ENCODE results near the gene METTL16. TPM values are rescaled to one million over a fixed set of nuclear protein-coding genes. Genes with fewer than 3 reads are reported as not detected.

METTL16 gene
- total and polyA plus RNA-seq, 2 experiments from 2014 or later = 14.7 to 19.3 TPM

- H3K4me1 ChIP-seq (ENCODE audit: insufficient read depth) = peaks cover 3% of the 10 kb centered on the region
- H3K4me2 ChIP-seq = no peak overlapping the region
- no peak overlapping the region for H3K27ac ChIP-seq
- 89% methylated on average over 8 of the region's 8 CpGs for WGBS (ENCODE audit: low lambda C conversion rate, missing lambda C conversion rate)
- no peaks in the 10 kb centered on the region for H3K9me3 ChIP-seq (ENCODE audit: low read depth)
- no peaks in the 10 kb centered on the region for H3K36me3 ChIP-seq (replicated peaks; ENCODE audit: insufficient read depth, low read depth)
- H2AFZ ChIP-seq = no peak overlapping the region
- H3K27me3 ChIP-seq = no peaks in the 10 kb centered on the region
- H4K20me1 ChIP-seq (ENCODE audit: insufficient read depth, poor library complexity, severe bottlenecking) = no peaks in the 10 kb centered on the region
- TF ChIP-seq CTCF (IDR thresholded peaks at IDR 0.05; ENCODE audit: poor library complexity) = no peak
- no peak for TF ChIP-seq EZH2 (IDR thresholded peaks at IDR 0.05; ENCODE audit: borderline replicate concordance)
- no peak for TF ChIP-seq EZH2phosphoT487 (IDR thresholded peaks at IDR 0.05; ENCODE audit: low read depth, severe bottlenecking, unreplicated experiment)
- no peaks in the 10 kb centered on the region for H3K9me2 ChIP-seq (replicated peaks; ENCODE audit: insufficient read depth)
- peaks cover 62% of the 10 kb centered on the region for H3K79me2 ChIP-seq
- DNase-seq (ENCODE audit: low spot score) = no peak
- no peak overlapping the region for H3K4me3 ChIP-seq
These were observed 26.8 kb downstream of the METTL16 start for GRCh38 chr17:2484876-2485275.

GRCh38 chr17:2483084-2483483 is 28.6 kb downstream of the METTL16 start:
- Histone ChIP-seq H3K79me2 (peaks cover 55% of the 10 kb centered on the region), H4K20me1 (ENCODE audit: insufficient read depth, poor library complexity, severe bottlenecking) (no peaks in the 10 kb centered on the region), H3K27me3 (no peaks in the 10 kb centered on the region)

GRCh38 chr17:2482218-2482617 is 29.5 kb downstream of the METTL16 start:
- WGBS (ENCODE audit: low lambda C conversion rate, missing lambda C conversion rate) = 82% methylated on average over 7 of the region's 7 CpGs
- peaks cover 4% of the 10 kb centered on the region for H3K36me3 ChIP-seq (replicated peaks; ENCODE audit: insufficient read depth, low read depth)
- no peak overlapping the region for H3K4me3 ChIP-seq
- peaks cover 49% of the 10 kb centered on the region for H3K79me2 ChIP-seq
- no peaks in the 10 kb centered on the region for H3K9me3 ChIP-seq (ENCODE audit: low read depth)
- H3K4me1 ChIP-seq (ENCODE audit: insufficient read depth) = peaks cover 3% of the 10 kb centered on the region
- H4K20me1 ChIP-seq (ENCODE audit: insufficient read depth, poor library complexity, severe bottlenecking) = no peaks in the 10 kb centered on the region
- TF ChIP-seq EZH2phosphoT487 (IDR thresholded peaks at IDR 0.05; ENCODE audit: low read depth, severe bottlenecking, unreplicated experiment) (no peak), EZH2 (IDR thresholded peaks at IDR 0.05; ENCODE audit: borderline replicate concordance) (no peak), CTCF (IDR thresholded peaks at IDR 0.05; ENCODE audit: poor library complexity) (no peak)
- no peaks in the 10 kb centered on the region for H3K27me3 ChIP-seq
- H3K27ac ChIP-seq = no peak overlapping the region
- DNase-seq (ENCODE audit: low spot score) = no peak
- no peaks in the 10 kb centered on the region for H3K9me2 ChIP-seq (replicated peaks; ENCODE audit: insufficient read depth)
- no peak overlapping the region for H2AFZ ChIP-seq
- no peak overlapping the region for H3K4me2 ChIP-seq

More at GRCh38 chr17:2483084-2483483, 28.6 kb downstream of the METTL16 start:
- TF ChIP-seq EZH2phosphoT487 (IDR thresholded peaks at IDR 0.05; ENCODE audit: low read depth, severe bottlenecking, unreplicated experiment) = no peak
- no peak for TF ChIP-seq EZH2 (IDR thresholded peaks at IDR 0.05; ENCODE audit: borderline replicate concordance)
- TF ChIP-seq CTCF (IDR thresholded peaks at IDR 0.05; ENCODE audit: poor library complexity) = no peak
- H3K4me1 ChIP-seq (ENCODE audit: insufficient read depth) = peaks cover 3% of the 10 kb centered on the region
- no peak overlapping the region for H3K4me3 ChIP-seq
- H3K27ac ChIP-seq = no peak overlapping the region
- no peak overlapping the region for H3K4me2 ChIP-seq
- H2AFZ ChIP-seq = no peak overlapping the region
- WGBS (ENCODE audit: low lambda C conversion rate, missing lambda C conversion rate) = 76% methylated on average over 1 of the region's 1 CpG
- no peaks in the 10 kb centered on the region for H3K36me3 ChIP-seq (replicated peaks; ENCODE audit: insufficient read depth, low read depth)
- DNase-seq (ENCODE audit: low spot score) = no peak
- no peaks in the 10 kb centered on the region for H3K9me2 ChIP-seq (replicated peaks; ENCODE audit: insufficient read depth)
- H3K9me3 ChIP-seq (ENCODE audit: low read depth) = no peaks in the 10 kb centered on the region

- H3K4me1 ChIP-seq (ENCODE audit: insufficient read depth) = peaks cover 3% of the 10 kb centered on the region
- no peak for DNase-seq (ENCODE audit: low spot score)
- no peaks in the 10 kb centered on the region for H3K27me3 ChIP-seq
- H3K4me2 ChIP-seq = no peak overlapping the region
- no peaks in the 10 kb centered on the region for H3K9me2 ChIP-seq (replicated peaks; ENCODE audit: insufficient read depth)
- no peak overlapping the region for H3K27ac ChIP-seq
- no peak overlapping the region for H2AFZ ChIP-seq
- peaks cover 49% of the 10 kb centered on the region for H3K79me2 ChIP-seq
- peaks cover 5% of the 10 kb centered on the region for H3K36me3 ChIP-seq (replicated peaks; ENCODE audit: insufficient read depth, low read depth)
- TF ChIP-seq CTCF (IDR thresholded peaks at IDR 0.05; ENCODE audit: poor library complexity) (no peak), EZH2phosphoT487 (IDR thresholded peaks at IDR 0.05; ENCODE audit: low read depth, severe bottlenecking, unreplicated experiment) (no peak), EZH2 (IDR thresholded peaks at IDR 0.05; ENCODE audit: borderline replicate concordance) (no peak)
- H4K20me1 ChIP-seq (ENCODE audit: insufficient read depth, poor library complexity, severe bottlenecking) = no peaks in the 10 kb centered on the region
- H3K4me3 ChIP-seq = no peak overlapping the region
- no peaks in the 10 kb centered on the region for H3K9me3 ChIP-seq (ENCODE audit: low read depth)
- 92% methylated on average over 2 of the region's 2 CpGs for WGBS (ENCODE audit: low lambda C conversion rate, missing lambda C conversion rate)
These were observed 29.9 kb downstream of the METTL16 start for GRCh38 chr17:2481760-2482159.
